ENCODE data around the gene BLM. TPM values are rescaled to one million over a fixed set of nuclear protein-coding genes. Genes with fewer than 3 reads are reported as not detected.

Gene BLM
- total and polyA plus RNA-seq, 2 of the 8 experiments (the other 6 are each of a cell fraction or from before 2014, with no cell fraction given) = 15.2 to 46.7 TPM

DNA sequence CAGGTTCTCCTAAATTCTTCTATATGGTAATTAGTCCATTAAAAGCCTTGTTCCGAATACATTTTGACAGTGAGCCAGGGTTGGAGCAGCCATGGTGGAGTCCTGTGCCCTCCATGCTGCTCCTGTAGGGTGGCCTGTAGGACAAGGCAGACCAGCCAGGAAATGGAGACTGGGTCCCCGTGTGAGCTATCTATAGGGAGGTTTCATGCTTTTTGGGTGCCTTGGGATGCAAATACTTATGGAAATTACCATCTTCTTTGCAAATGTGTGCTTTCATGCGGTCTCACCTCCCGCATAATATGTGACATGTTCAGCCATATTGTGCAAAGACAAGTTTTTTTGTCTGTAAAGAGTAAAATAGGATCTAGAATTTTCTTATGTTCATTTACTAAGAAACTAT lies 93.2 kb downstream of the BLM start:
- Histone ChIP-seq H2BK20ac (ENCODE audit: low read length) (no peak overlapping the region), H3K36me3 (ENCODE audit: control insufficient read depth in 2 of 4, insufficient read depth in 4 of 4, low read length in 3 of 4) (peaks cover 9 to 55% (median 29%) of the 10 kb centered on the region in 4 experiments), H4K5ac (ENCODE audit: insufficient read length, low read depth, low read length) (no peak overlapping the region), H3K56ac (replicated peaks; ENCODE audit: insufficient read length, low read depth, low read length) (no peak overlapping the region), H2AFZ (ENCODE audit: low read length) (no peak overlapping the region), H3K9me3 (ENCODE audit: insufficient read depth in 2 of 2, low read depth in 1 of 2, low read length in 1 of 2) (no peaks in the 10 kb centered on the region), H3K18ac (ENCODE audit: extremely low read depth, low read length) (no peak overlapping the region), H3K79me2 (ENCODE audit: control insufficient read depth in 1 of 2, insufficient read depth in 2 of 2, low read length in 2 of 2) (no peaks in the 10 kb centered on the region), H2AK5ac (ENCODE audit: low read depth, low read length) (no peak overlapping the region), H3K4me1 (replicated peaks in 1 of 4; ENCODE audit: control insufficient read depth in 3 of 4, insufficient read depth in 4 of 4, low read length in 3 of 4) (peaks cover 7 to 12% (median 9%) of the 10 kb centered on the region in 4 experiments; a peak in 6 of 7 replicates), H3K4me3 (ENCODE audit: extremely low read depth in 1 of 4, insufficient read depth in 2 of 4, low read depth in 3 of 4, low read length in 4 of 4) (no peak overlapping the region), H3K23me2 (ENCODE audit: low read depth, low read length) (no peaks in the 10 kb centered on the region), H4K20me1 (replicated peaks in 1 of 2; ENCODE audit: control insufficient read depth in 1 of 2, insufficient read depth in 2 of 2, low read length in 2 of 2) (no peaks in the 10 kb centered on the region), H3K27ac (ENCODE audit: low read depth, low read length) (no peak overlapping the region), H4K8ac (ENCODE audit: extremely low read depth, insufficient read depth, low read length) (no peak overlapping the region), H3K79me1 (ENCODE audit: low read depth, low read length) (no peaks in the 10 kb centered on the region), H3K23ac (ENCODE audit: insufficient read length) (no peak overlapping the region), H2BK120ac (replicated peaks; ENCODE audit: low read depth, low read length) (no peak overlapping the region), H3K27me3 (replicated peaks in 1 of 4; ENCODE audit: control insufficient read depth in 3 of 4, extremely low read depth in 1 of 4, insufficient read depth in 3 of 4, low read length in 3 of 4) (no peaks in the 10 kb centered on the region), H3K9ac (replicated peaks in 1 of 4; ENCODE audit: extremely low read depth in 1 of 4, low read depth in 3 of 4, low read length in 3 of 4) (no peak overlapping the region), H2BK12ac (ENCODE audit: low read depth, low read length) (no peak overlapping the region), H4K91ac (replicated peaks; ENCODE audit: insufficient read length, low read length) (no peak overlapping the region), H3K4ac (replicated peaks; ENCODE audit: insufficient read length, low read depth, low read length) (no peak overlapping the region), H3K14ac (ENCODE audit: insufficient read length) (no peak overlapping the region), H3K4me2 (ENCODE audit: insufficient read depth in 1 of 2, low read depth in 2 of 2, low read length in 2 of 2) (no peak overlapping the region), H2BK15ac (ENCODE audit: low read length) (no peak overlapping the region), H2BK5ac (ENCODE audit: low read depth, low read length) (no peak overlapping the region)
- TF ChIP-seq, protein P1, sequence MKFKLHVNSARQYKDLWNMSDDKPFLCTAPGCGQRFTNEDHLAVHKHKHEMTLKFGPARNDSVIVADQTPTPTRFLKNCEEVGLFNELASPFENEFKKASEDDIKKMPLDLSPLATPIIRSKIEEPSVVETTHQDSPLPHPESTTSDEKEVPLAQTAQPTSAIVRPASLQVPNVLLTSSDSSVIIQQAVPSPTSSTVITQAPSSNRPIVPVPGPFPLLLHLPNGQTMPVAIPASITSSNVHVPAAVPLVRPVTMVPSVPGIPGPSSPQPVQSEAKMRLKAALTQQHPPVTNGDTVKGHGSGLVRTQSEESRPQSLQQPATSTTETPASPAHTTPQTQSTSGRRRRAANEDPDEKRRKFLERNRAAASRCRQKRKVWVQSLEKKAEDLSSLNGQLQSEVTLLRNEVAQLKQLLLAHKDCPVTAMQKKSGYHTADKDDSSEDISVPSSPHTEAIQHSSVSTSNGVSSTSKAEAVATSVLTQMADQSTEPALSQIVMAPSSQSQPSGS (IDR thresholded peaks at IDR 0.05; ENCODE audit: low read length) = no peak
- TF ChIP-seq EZH2 (IDR thresholded peaks at IDR 0.05; ENCODE audit: low read depth, low read length, severe bottlenecking) = no peak
- TF ChIP-seq SP4 (IDR thresholded peaks at IDR 0.05; ENCODE audit: low read length) = no peak
- TF ChIP-seq HDAC2 (IDR thresholded peaks at IDR 0.05; ENCODE audit: borderline replicate concordance in 1 of 2, low read depth in 2 of 2, low read length in 2 of 2) = no peak
- TF ChIP-seq CEBPB (IDR thresholded peaks at IDR 0.05; ENCODE audit: low read depth, low read length) = no peak
- no peak for TF ChIP-seq KDM1A (IDR thresholded peaks at IDR 0.05; ENCODE audit: borderline replicate concordance, low read length)
- no peak for DNase-seq (ENCODE audit: low read depth in 1 of 2, low spot score in 2 of 2)
- ChIA-PET CTCF (ENCODE audit: partially characterized antibody) (interaction anchor here (0.6 to 12.3 kb wide), 5 partner anchors 8 to 505 kb away, joined by 3 to 132 read pairs (median 4); partner anchors contain the start of gene FES), POLR2A (ENCODE audit: partially characterized antibody) (no interaction called here)
- FAIRE-seq = no peak
- WGBS, 2 experiments (ENCODE audit: extremely low coverage in 1 of 2, insufficient coverage in 1 of 2, insufficient read length in 1 of 2, insufficient replicate concordance in 2 of 2, low coverage in 1 of 2, low lambda C conversion rate in 2 of 2, missing lambda C conversion rate in 1 of 2) = 96% methylated on average over 4 of the region's 4 CpGs; no CpG with 5 or more reads in 1 of the 2 experiments

All from H1 (cell line).